ENCODE data around the gene PTPRJ. TPM values are rescaled to one million over a fixed set of nuclear protein-coding genes. Genes with fewer than 3 reads are reported as not detected.
A peak's percentile ranks its signal among the peaks of the same experiment; 100 is the strongest.

Gene PTPRJ
- polyA plus RNA-seq, 3 donors, result 10.0 to 36.4 (median 14.6) TPM

DNA sequence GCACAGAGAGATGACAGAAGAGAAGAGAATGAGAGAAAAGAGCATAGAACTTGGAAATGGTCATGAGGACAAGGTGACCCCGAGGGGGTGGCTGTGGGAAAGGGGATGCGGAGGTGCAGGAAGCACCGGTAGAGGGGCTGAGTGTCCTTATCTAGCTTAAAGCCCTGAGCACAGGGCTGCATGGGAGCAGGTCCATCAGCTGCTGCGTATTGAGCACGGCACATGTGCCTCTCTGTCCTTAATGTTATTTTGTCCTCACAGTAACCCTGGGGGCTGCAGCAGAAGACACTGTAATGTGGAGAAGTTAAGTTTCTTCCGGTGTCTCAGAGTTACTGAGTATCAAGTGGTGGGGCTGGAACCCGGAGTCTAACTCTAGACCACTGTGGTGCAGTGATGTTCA lies 141.9 kb downstream of the PTPRJ start:
- peaks cover 2% of the 10 kb centered on the region for H3K79me2 ChIP-seq (ENCODE audit: insufficient read depth, low read length)
- WGBS (ENCODE audit: insufficient coverage), result 99% methylated on average over 6 of the region's 7 CpGs
- H3K4me2 ChIP-seq (replicated peaks; ENCODE audit: extremely low read depth, low read length, poor library complexity, severe bottlenecking), result no peak overlapping the region
- no peak overlapping the region for H3K27ac ChIP-seq (ENCODE audit: low read depth in 1 of 2, low read length in 2 of 2)
- no peak overlapping the region for H3K4me3 ChIP-seq (replicated peaks in 1 of 3; ENCODE audit: low read depth in 2 of 3, low read length in 3 of 3)
- no peaks in the 10 kb centered on the region for H3K9me3 ChIP-seq (replicated peaks in 1 of 2; ENCODE audit: control insufficient read depth in 1 of 2, insufficient read depth in 1 of 2, low read length in 2 of 2)
- no peak overlapping the region for H2AFZ ChIP-seq (ENCODE audit: insufficient read depth, low read depth, low read length, poor library complexity, severe bottlenecking)
- H4K20me1 ChIP-seq (ENCODE audit: insufficient read depth, low read length), result peaks cover 94% of the 10 kb centered on the region
- H3K36me3 ChIP-seq (replicated peaks in 1 of 2; ENCODE audit: control insufficient read depth in 1 of 2, insufficient read depth in 2 of 2, low read length in 2 of 2), result peaks cover 78 to 98% of the 10 kb centered on the region in 2 donors
- no peak overlapping the region for H3K4me3 Mint-ChIP-seq
- peaks cover 0 to 2% (median 0%) of the 10 kb centered on the region in 3 donors for H3K27me3 Mint-ChIP-seq (ENCODE audit: low read depth in 3 of 3)
- no peaks in the 10 kb centered on the region for H3K27me3 ChIP-seq (ENCODE audit: control insufficient read depth in 2 of 2, insufficient read depth in 2 of 2, low read length in 2 of 2)
- TF ChIP-seq, protein P1, sequence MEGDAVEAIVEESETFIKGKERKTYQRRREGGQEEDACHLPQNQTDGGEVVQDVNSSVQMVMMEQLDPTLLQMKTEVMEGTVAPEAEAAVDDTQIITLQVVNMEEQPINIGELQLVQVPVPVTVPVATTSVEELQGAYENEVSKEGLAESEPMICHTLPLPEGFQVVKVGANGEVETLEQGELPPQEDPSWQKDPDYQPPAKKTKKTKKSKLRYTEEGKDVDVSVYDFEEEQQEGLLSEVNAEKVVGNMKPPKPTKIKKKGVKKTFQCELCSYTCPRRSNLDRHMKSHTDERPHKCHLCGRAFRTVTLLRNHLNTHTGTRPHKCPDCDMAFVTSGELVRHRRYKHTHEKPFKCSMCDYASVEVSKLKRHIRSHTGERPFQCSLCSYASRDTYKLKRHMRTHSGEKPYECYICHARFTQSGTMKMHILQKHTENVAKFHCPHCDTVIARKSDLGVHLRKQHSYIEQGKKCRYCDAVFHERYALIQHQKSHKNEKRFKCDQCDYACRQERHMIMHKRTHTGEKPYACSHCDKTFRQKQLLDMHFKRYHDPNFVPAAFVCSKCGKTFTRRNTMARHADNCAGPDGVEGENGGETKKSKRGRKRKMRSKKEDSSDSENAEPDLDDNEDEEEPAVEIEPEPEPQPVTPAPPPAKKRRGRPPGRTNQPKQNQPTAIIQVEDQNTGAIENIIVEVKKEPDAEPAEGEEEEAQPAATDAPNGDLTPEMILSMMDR (IDR thresholded peaks at IDR 0.05), result no peak
- no peaks in the 10 kb centered on the region for H3K4me1 Mint-ChIP-seq
- no peaks in the 10 kb centered on the region for H3K4me1 ChIP-seq (ENCODE audit: control insufficient read depth in 1 of 2, insufficient read depth in 2 of 2, low read length in 2 of 2)
- DNase-seq, result no peak
- peak overlapping the region in 2 of 7 donors; percentile 16 to 57 for H3K27ac Mint-ChIP-seq
- H3K9me3 Mint-ChIP-seq, result no peaks in the 10 kb centered on the region
- peaks cover 93 to 97% of the 10 kb centered on the region in 2 donors for H3K36me3 Mint-ChIP-seq
- intact Hi-C loops (cut with micrococcal nuclease), result no loop called here
- no peak overlapping the region for H3K9ac ChIP-seq (ENCODE audit: insufficient read depth, low read length, poor library complexity, severe bottlenecking)

DNA sequence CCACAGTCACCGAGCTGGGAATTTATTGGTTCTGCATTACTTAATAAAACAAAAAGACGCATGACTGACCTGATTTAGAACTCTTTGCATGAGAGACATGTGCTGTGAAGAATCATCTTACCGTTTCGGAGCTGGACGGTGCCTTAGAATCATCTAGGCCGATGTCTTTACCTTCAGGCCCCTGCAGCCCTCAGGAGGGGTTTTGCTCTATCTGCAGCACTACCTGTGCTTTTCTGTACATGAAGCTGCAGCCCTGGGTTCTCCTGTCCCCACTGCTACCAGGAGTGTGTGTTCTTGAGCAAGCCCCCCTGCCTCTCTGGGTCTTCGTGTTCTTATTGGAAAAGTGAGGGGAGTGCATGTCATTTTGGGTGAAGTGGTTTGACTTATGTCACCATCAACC lies 142.3 kb downstream of the PTPRJ start:
- intact Hi-C loops (cut with micrococcal nuclease), result no loop called here
- H3K36me3 ChIP-seq (replicated peaks in 1 of 2; ENCODE audit: control insufficient read depth in 1 of 2, insufficient read depth in 2 of 2, low read length in 2 of 2), result peaks cover 82 to 100% of the 10 kb centered on the region in 2 donors

More for the DNA sequence above, 142.3 kb downstream of the PTPRJ start:
- H3K27ac Mint-ChIP-seq, result peak overlapping the region in 1 of 7 donors; percentile 16
- no peaks in the 10 kb centered on the region for H3K4me1 ChIP-seq (ENCODE audit: control insufficient read depth in 1 of 2, insufficient read depth in 2 of 2, low read length in 2 of 2)
- DNase-seq, result no peak
- peaks cover 97% of the 10 kb centered on the region for H4K20me1 ChIP-seq (ENCODE audit: insufficient read depth, low read length)
- peaks cover 2% of the 10 kb centered on the region for H3K79me2 ChIP-seq (ENCODE audit: insufficient read depth, low read length)
- H3K9me3 Mint-ChIP-seq, result no peaks in the 10 kb centered on the region
- no peak overlapping the region for H3K9ac ChIP-seq (ENCODE audit: insufficient read depth, low read length, poor library complexity, severe bottlenecking)
- peaks cover 95 to 97% of the 10 kb centered on the region in 2 donors for H3K36me3 Mint-ChIP-seq
- no peak overlapping the region for H2AFZ ChIP-seq (ENCODE audit: insufficient read depth, low read depth, low read length, poor library complexity, severe bottlenecking)
- TF ChIP-seq, protein P1 (IDR thresholded peaks at IDR 0.05), result no peak
- no peak overlapping the region for H3K4me3 Mint-ChIP-seq
- WGBS (ENCODE audit: insufficient coverage), result 100% methylated on average over 6 of the region's 7 CpGs
- no peak overlapping the region for H3K4me3 ChIP-seq (replicated peaks in 1 of 3; ENCODE audit: low read depth in 2 of 3, low read length in 3 of 3)
- H3K27me3 Mint-ChIP-seq (ENCODE audit: low read depth in 3 of 3), result peaks cover 0 to 2% (median 0%) of the 10 kb centered on the region in 3 donors
- no peaks in the 10 kb centered on the region for H3K9me3 ChIP-seq (replicated peaks in 1 of 2; ENCODE audit: control insufficient read depth in 1 of 2, insufficient read depth in 1 of 2, low read length in 2 of 2)
- no peaks in the 10 kb centered on the region for H3K4me1 Mint-ChIP-seq
- H3K4me2 ChIP-seq (replicated peaks; ENCODE audit: extremely low read depth, low read length, poor library complexity, severe bottlenecking), result no peak overlapping the region
- H3K27me3 ChIP-seq (ENCODE audit: control insufficient read depth in 2 of 2, insufficient read depth in 2 of 2, low read length in 2 of 2), result no peaks in the 10 kb centered on the region
- no peak overlapping the region for H3K27ac ChIP-seq (ENCODE audit: low read depth in 1 of 2, low read length in 2 of 2)
